NCI-H1417 (cell line): Measurements from ENCODE around the gene CEACAM6.
"Not testable (repeated sequence)": the region's sequence is repeated elsewhere in the genome, so short reads cannot be mapped to it uniquely, and the experiment has no call there.

Source experiments
- DNase-seq, 3 experiments: peaks; one replicate each; lab custom pipeline; 2025; lab: John Stamatoyannopoulos, UW

CEACAM6 gene

GRCh38 chr19:41755328-41755913 lies at the start of gene CEACAM6:
Gene CEACAM6, plus strand, starts transcription at chr19:41755530. Its CDS starts 109 bp downstream, at chr19:41755639.
- no peak for DNase-seq

DNA sequence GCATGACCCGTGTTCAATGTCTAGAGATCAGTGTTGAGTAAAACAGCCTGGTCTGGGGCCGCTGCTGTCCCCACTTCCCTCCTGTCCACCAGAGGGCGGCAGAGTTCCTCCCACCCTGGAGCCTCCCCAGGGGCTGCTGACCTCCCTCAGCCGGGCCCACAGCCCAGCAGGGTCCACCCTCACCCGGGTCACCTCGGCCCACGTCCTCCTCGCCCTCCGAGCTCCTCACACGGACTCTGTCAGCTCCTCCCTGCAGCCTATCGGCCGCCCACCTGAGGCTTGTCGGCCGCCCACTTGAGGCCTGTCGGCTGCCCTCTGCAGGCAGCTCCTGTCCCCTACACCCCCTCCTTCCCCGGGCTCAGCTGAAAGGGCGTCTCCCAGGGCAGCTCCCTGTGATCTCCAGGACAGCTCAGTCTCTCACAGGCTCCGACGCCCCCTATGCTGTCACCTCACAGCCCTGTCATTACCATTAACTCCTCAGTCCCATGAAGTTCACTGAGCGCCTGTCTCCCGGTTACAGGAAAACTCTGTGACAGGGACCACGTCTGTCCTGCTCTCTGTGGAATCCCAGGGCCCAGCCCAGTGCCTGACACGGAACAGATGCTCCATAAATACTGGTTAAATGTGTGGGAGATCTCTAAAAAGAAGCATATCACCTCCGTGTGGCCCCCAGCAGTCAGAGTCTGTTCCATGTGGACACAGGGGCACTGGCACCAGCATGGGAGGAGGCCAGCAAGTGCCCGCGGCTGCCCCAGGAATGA lies 48.4 kb upstream of the CEACAM6 start:
- DNase-seq = peak; percentile 63 to 90 (median 87)

- peak; percentile 34 to 59 (median 34) for DNase-seq
Measured at GRCh38 chr19:41707502-41707812, 47.9 kb upstream of the CEACAM6 start.

GRCh38 chr19:41707871-41708371 lies 47.4 kb upstream of the CEACAM6 start:
- DNase-seq = no peak

DNA sequence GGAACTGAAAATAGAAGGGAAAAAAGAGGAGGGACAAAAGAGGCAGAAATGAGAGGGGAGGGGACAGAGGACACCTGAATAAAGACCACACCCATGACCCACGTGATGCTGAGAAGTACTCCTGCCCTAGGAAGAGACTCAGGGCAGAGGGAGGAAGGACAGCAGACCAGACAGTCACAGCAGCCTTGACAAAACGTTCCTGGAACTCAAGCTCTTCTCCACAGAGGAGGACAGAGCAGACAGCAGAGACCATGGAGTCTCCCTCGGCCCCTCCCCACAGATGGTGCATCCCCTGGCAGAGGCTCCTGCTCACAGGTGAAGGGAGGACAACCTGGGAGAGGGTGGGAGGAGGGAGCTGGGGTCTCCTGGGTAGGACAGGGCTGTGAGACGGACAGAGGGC lies 46.8 kb upstream of the CEACAM6 start, which contains the start of gene CEACAM5:
CEACAM5 (plus strand) TSS at position 146 of the 400 bp plus-strand sequence; CDS start at position 252, 106 bp downstream.
- DNase-seq = peak in 1 of 3 experiments; percentile 59

GRCh38 chr19:41709516-41709915 lies 45.8 kb upstream of the CEACAM6 start:
- DNase-seq = not testable (repeated sequence)

DNA sequence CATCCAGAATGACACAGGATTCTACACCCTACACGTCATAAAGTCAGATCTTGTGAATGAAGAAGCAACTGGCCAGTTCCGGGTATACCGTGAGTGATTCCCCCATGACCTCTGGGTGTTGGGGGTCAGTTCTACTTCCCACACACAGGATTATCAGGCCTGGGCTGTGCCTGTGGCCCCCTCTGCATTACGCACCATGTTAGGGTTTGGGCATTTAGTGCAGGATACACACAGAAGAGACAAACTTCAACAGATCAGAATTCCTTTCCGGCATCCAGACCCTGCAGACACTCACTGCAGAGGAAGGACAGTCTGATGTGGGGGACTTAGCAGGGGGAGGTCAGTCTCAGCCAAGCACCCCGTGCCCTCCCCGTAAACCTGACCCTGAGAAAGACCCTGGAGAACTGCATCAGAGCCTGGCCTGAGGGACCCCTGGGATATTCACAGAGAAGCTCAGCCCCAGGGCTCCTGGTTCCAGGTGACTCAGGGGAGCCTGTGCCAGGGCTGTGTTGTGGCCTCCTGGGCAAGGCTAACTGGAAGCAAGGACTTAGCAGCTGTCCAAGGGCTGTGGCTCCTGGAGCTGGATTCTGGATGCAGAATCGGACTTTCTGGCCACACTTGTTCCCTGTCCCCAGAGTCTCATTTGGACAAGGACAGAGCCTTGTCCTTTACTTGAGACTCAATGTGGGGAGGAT lies 45.2 kb upstream of the CEACAM6 start:
- no peak for DNase-seq

DNA sequence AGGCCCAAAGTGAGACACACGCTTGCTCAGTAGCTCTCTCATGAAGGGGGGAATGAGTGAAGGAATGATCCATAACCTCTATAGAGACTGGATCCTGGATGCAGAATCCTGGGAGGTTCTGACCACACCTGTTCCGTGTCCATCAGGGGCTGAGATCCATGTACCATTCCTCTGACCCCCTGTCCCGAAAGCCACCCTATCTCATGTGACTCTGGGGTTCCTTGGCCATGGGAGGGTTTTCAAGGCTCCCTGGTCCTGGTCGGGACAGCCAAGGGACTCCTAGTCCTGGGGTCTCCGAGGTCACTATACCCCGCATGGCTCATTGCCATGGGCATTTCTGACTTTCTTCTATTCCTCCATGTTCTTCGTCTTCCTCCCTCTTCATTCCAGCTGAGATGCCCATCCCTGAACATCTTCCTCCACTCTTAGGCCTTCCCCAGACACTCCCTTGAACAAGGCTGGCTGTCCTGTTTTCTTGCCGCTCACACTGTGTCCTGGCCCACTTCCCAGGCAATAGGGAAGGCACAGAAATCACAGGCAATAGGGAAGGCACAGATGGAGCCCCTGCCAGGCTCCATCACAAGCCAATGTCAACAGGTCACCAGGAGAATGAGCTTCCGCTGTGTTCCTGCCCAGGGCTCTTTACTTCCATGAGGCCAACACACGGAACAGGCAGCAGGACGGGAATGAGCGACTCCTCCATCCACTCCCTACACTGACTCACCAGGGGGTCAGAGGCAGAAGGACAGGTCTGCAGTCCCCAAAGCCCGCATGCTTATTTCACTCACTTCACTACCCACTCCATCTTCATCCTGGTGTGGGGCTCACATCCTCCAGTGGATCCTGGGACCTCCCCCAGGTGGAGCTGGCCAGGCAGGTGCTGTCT lies 43.7 kb upstream of the CEACAM6 start:
- DNase-seq = no peak

GRCh38 chr19:41714598-41714997 lies 40.7 kb upstream of the CEACAM6 start:
- no peak for DNase-seq

DNA sequence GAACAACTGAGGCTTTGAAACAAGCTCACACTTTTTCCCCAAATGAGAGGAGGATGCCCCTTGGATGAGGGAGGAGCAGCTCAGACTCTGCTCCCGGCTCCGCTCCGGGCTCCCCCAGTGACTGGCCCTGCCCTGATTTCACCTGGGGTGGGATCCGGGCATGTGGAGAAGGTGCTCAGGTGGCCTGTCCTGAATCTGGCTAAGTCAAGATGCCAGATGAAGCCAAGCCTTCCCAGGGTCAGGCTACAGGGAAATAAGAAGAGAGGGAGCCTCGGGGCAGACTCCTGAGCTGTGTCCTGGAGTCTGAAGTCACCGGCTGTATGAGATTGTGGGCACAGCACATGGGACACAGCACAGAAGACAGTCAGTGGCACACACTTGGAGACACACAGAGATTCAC lies 36.6 kb upstream of the CEACAM6 start:
- DNase-seq = no peak

GRCh38 chr19:41720103-41720502 lies 35.2 kb upstream of the CEACAM6 start:
- DNase-seq = no peak

GRCh38 chr19:41726493-41726892 lies 28.8 kb upstream of the CEACAM6 start:
- DNase-seq = no peak

GRCh38 chr19:41734156-41734555 lies 21.2 kb upstream of the CEACAM6 start:
- peak in 1 of 3 experiments; percentile 59 for DNase-seq

GRCh38 chr19:41734585-41734984 lies 20.7 kb upstream of the CEACAM6 start:
- peak; percentile 69 to 77 (median 76) for DNase-seq

- no peak for DNase-seq
Measured at GRCh38 chr19:41735071-41735600, 20.2 kb upstream of the CEACAM6 start.

DNA sequence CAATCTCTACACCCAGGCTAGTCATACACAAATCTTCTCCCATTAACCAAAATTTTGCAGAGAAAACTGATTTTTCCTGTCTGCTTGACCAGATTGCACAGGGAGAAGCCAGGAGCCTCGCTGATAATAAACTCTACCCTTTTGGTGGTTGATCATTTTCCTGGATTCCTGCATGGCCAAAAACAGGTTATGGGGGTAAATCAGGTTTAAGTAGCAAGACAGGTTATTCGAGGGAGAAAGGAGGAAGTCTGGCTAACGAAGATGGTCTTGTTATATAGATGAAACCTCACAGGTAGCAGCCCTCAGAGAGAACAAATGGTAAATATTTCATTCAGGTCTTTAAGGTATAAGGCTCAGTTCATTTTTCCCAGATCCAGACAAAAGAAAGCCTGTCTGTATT lies 16.0 kb upstream of the CEACAM6 start:
- DNase-seq = no peak

DNA sequence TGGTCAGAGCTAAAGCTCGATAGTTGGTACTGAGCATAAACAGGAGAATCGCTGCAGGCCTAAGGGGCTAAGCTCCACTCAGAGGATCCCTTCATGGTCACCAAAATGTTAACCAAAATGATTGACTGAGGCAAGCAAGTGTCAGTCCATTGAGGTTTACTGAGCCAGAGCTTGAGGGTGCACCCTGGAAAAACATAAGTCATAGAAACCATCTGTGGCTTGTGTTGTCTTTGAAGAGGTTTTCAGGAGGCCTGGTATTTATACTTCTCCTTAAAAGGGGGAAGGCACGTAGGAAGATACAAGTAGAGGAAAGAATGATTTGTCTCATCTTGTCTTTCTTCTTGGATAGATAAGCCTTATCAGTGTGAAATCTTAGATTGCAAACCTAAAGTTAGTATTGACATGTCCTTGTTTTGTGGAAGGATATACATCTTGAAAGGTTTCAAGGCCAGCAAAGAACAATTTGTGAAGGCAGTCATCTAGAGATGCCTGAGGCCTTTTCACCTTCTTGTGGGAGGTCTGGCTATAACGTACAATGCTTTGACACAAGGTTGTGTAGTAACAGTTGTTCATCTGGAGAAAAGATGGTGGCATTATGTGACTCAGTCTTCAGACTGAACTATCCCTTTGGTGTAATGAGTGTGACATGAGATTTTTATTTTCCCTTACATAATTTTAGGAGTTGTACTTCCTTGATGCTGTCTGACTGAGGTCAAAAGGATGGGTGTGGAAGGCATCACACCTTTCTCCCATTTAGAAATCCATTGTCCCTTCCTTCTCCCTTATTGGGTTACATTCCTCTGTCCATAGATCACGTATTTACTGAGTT lies 14.7 kb upstream of the CEACAM6 start:
- no peak for DNase-seq

DNA sequence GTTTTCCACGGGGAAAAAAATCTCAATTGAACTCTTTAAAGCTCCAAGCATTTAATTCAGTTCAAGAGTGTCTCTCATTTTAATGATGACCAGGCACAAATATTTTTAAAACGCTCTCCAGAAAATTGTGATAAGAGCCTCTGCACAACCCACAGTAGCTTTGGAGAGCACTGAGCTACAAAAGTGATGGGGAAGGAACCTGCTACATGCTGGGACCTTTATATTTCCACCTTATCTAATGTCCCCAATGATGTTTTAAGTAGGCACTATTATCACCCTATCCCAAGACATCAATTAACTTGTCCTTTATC lies 14.1 kb upstream of the CEACAM6 start:
- DNase-seq = no peak

- peak in 1 of 3 experiments; percentile 12 for DNase-seq
Measured at GRCh38 chr19:41744850-41745249, 10.5 kb upstream of the CEACAM6 start.

GRCh38 chr19:41745756-41746155 lies 9.6 kb upstream of the CEACAM6 start:
- no peak for DNase-seq
